Measurements from ENCODE around the gene RFNG. TPM values are rescaled to one million over a fixed set of nuclear protein-coding genes. Genes with fewer than 3 reads are reported as not detected.

The RFNG gene
- total and polyA plus RNA-seq, 10 of the 15 experiments (the other 5 are each of a cell fraction or from before 2014, with no cell fraction given): 0.10 to 19.6 (median 6.2) TPM

DNA sequence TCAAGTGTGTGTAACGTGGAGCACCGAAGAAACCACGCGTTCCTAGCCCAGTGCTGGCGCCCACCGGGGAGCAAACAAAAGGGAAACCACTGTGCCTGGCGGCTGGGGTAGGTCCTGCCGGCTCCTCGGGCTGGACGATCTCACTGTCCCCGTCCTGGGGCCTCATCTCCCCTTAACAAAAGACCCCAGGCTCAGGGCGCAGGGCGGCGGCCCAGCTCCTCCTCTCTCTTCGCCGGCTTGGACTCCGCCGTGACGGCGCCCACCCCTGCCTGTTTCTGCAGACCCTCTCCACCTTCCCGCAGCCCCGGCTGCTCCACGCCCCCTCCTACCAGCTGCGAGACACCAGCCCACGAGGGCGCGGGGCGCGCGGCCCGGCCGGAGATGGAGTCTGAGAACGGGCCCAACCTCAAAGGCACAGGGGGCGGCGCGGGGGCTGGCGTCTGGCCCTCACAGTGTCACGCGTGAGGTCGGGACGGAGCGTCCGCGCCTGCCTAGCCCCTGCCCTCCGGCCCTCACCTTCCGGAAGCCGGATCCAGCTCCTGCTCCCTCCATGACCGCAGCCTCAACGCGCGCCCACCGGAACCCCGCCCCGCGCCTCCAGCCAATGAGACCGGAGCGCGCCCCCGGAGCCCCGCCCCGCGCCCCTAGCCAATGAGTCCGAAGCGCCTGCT lies 29.2 kb downstream of the RFNG start, which contains the start of gene CENPX (continued):
- TF ChIP-seq NKRF (conservative IDR thresholded peaks at IDR 0.05) (peak; percentile 95), USF2 (IDR thresholded peaks at IDR 0.05; ENCODE audit: borderline replicate concordance, low read depth, low read length) (no peak), MYC (IDR thresholded peaks at IDR 0.05; ENCODE audit: insufficient read depth, insufficient read length, insufficient replicate concordance, low read length, severe bottlenecking) (no peak), ZNF622 (IDR thresholded peaks at IDR 0.05) (no peak), RUNX3 (IDR thresholded peaks at IDR 0.05; ENCODE audit: low read length) (peak; percentile 73)

- 2% methylated on average over 10 of the region's 10 CpGs for WGBS (ENCODE audit: insufficient coverage, insufficient replicate concordance, low lambda C conversion rate, missing lambda C conversion rate)
- no peak for FAIRE-seq
- H3K27ac ChIP-seq (ENCODE audit: control insufficient read depth, insufficient read depth): peak overlapping the region; percentile 69
- no peak for DNase-seq (ENCODE audit: low read depth, low spot score)
- H3K9ac ChIP-seq (ENCODE audit: control insufficient read depth, insufficient read depth, low read length): peak overlapping the region; percentile 85
- no TSS peak for BruUV-seq (replicated peaks)
- peaks cover 26% of the 10 kb centered on the region for H3K79me2 ChIP-seq (ENCODE audit: control insufficient read depth, insufficient read depth, low read length)
- H3K36me3 ChIP-seq (ENCODE audit: control insufficient read depth in 2 of 2, insufficient read depth in 2 of 2, low read length in 1 of 2): no peaks in the 10 kb centered on the region; a peak in 2 of 4 replicates
- ChIA-PET SMC1A (ENCODE audit: uncharacterized antibody, unreplicated experiment) (interaction anchor here (1.1 to 1.8 kb wide), 5 partner anchors 54 to 286 kb away, joined by 3 to 9 read pairs (median 4); no protein-coding TSS in a partner anchor), RAD21 (ENCODE audit: unreplicated experiment) (interaction anchor here (0.5 to 4.4 kb wide), 5 partner anchors 16 to 508 kb away, joined by 4 to 68 read pairs (median 12); partner anchors contain the start of genes DCXR and NOTUM), CTCF (interaction anchor here (0.7 to 5.0 kb wide), 17 partner anchors 8 to 287 kb away, joined by 3 to 89 read pairs (median 4); partner anchors contain the start of genes DCXR and NOTUM), POLR2A (interaction anchor here (0.6 to 2.6 kb wide), 5 partner anchors 16 to 307 kb away, joined by 3 to 13 read pairs (median 8); partner anchors contain the start of genes DCXR and FASN)
- intact Hi-C loops (cut with micrococcal nuclease; ENCODE audit: unreplicated experiment) (loop anchor here (1.0 to 5.0 kb wide), 2 partner anchors 63 to 160 kb away; partner anchors contain the start of gene P4HB), in situ Hi-C loops (cut with MboI) (no loop called here)
- no peaks in the 10 kb centered on the region for H3K9me3 ChIP-seq (replicated peaks; ENCODE audit: control insufficient read depth, insufficient read depth, low read length)
- no peaks in the 10 kb centered on the region for H3K27me3 ChIP-seq (replicated peaks in 1 of 2; ENCODE audit: control insufficient read depth in 2 of 2, insufficient read depth in 2 of 2, low read length in 1 of 2)
- H2AFZ ChIP-seq (ENCODE audit: control insufficient read depth, low read depth, low read length): peak overlapping the region; percentile 41
- H3K4me2 ChIP-seq (ENCODE audit: control insufficient read depth, insufficient read depth): peak overlapping the region; percentile 95
- H3K4me1 ChIP-seq (ENCODE audit: control insufficient read depth, insufficient read depth, low read length): peaks cover 14% of the 10 kb centered on the region
- no peak for ATAC-seq
- no peaks in the 10 kb centered on the region for H4K20me1 ChIP-seq (ENCODE audit: control insufficient read depth, insufficient read depth)
- peak overlapping the region; percentile 89 for H3K4me3 ChIP-seq
- TF ChIP-seq GATAD2B (conservative IDR thresholded peaks at IDR 0.05; ENCODE audit: low read depth) (no peak), ATF2 (IDR thresholded peaks at IDR 0.05; ENCODE audit: low read length) (no peak), MXI1 (IDR thresholded peaks at IDR 0.05; ENCODE audit: low read depth, low read length) (0 out of 2 replicates have a peak, but pooled peaks have one; percentile 21), TCF3 (IDR thresholded peaks at IDR 0.05; ENCODE audit: borderline replicate concordance, insufficient read depth, low read depth, low read length) (no peak), FOXK2 (IDR thresholded peaks at IDR 0.05) (0 out of 2 replicates have a peak, but pooled peaks have one; percentile 15), POU2F2 (IDR thresholded peaks at IDR 0.05; ENCODE audit: borderline replicate concordance, low read depth, low read length) (no peak)
- TF ChIP-seq, protein P1, sequence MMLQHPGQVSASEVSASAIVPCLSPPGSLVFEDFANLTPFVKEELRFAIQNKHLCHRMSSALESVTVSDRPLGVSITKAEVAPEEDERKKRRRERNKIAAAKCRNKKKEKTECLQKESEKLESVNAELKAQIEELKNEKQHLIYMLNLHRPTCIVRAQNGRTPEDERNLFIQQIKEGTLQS (IDR thresholded peaks at IDR 0.05; ENCODE audit: borderline replicate concordance, extremely low read depth, low read depth, low read length): no peak
Observed at GRCh38 chr17:82021900-82022309, 29.7 kb downstream of the RFNG start.
